ENCODE data around the gene RPS29. TPM values are rescaled to one million over a fixed set of nuclear protein-coding genes. Genes with fewer than 3 reads are reported as not detected.

RPS29 gene
- total and polyA plus RNA-seq, 2 of the 13 experiments (the other 11 are each of a cell fraction or from before 2014, with no cell fraction given): 4,303 to 8,215 TPM

DNA sequence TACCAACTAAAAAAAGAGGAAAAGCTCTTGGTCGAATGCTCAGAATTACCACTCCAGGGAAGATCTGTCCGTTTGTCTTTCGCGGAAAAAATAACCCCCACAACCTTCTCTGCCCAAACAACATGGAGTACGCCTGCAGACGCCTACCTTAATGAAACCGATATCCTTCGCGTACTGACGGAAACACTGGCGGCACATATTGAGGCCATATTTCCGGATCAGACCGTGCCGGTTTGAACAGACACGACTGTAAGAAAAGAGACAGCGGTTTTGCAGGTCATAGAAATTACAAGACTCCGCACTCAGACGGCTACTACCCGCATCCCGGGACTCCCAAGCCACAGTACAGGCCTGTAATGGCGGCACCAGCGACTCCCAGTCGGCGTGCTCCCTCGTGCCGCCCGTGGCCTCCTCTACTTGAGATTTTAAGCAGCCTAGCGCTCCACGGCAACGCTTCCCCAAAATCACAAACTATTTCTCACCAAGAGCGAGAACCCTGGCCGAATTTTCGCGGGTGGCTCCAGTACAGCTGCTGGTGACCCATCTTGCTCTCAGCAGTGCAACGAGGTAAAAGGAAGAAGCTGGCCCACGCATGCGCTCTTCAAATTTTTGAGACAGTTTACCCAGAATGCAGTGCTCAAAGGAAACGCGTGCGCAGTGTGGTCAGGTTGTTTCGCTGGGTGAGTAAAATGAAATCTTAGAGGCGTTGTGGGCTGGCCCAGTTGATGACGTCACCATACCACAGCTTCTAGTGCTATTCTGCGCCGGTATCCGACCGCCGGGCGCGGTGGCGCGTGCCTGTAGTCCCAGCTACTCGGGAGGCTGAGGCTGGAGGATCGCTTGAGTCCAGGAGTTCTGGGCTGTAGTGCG, at the start of gene RPS29 (continued):
- TF ChIP-seq, protein P1, sequence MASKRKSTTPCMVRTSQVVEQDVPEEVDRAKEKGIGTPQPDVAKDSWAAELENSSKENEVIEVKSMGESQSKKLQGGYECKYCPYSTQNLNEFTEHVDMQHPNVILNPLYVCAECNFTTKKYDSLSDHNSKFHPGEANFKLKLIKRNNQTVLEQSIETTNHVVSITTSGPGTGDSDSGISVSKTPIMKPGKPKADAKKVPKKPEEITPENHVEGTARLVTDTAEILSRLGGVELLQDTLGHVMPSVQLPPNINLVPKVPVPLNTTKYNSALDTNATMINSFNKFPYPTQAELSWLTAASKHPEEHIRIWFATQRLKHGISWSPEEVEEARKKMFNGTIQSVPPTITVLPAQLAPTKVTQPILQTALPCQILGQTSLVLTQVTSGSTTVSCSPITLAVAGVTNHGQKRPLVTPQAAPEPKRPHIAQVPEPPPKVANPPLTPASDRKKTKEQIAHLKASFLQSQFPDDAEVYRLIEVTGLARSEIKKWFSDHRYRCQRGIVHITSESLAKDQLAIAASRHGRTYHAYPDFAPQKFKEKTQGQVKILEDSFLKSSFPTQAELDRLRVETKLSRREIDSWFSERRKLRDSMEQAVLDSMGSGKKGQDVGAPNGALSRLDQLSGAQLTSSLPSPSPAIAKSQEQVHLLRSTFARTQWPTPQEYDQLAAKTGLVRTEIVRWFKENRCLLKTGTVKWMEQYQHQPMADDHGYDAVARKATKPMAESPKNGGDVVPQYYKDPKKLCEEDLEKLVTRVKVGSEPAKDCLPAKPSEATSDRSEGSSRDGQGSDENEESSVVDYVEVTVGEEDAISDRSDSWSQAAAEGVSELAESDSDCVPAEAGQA (IDR thresholded peaks at IDR 0.05; ENCODE audit: low read depth): peak; percentile 49
- TF ChIP-seq, protein P1 (CRISPR knock-in tag; IDR thresholded peaks at IDR 0.05; ENCODE audit: borderline replicate concordance): peak; percentile 71
- TF ChIP-seq, protein P2, sequence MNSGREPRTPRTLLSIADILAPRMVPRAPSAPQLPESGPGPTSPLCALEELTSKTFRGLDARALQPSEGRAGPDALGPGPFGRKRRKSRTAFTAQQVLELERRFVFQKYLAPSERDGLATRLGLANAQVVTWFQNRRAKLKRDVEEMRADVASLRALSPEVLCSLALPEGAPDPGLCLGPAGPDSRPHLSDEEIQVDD (CRISPR knock-in tag; IDR thresholded peaks at IDR 0.05; ENCODE audit: borderline replicate concordance): no peak
- peak; percentile 89 to 98 for TF ChIP-seq POLR2A (IDR thresholded peaks at IDR 0.05; ENCODE audit: insufficient read depth in 1 of 2, low read depth in 2 of 2, low read length in 2 of 2)
- TF ChIP-seq, protein P3, sequence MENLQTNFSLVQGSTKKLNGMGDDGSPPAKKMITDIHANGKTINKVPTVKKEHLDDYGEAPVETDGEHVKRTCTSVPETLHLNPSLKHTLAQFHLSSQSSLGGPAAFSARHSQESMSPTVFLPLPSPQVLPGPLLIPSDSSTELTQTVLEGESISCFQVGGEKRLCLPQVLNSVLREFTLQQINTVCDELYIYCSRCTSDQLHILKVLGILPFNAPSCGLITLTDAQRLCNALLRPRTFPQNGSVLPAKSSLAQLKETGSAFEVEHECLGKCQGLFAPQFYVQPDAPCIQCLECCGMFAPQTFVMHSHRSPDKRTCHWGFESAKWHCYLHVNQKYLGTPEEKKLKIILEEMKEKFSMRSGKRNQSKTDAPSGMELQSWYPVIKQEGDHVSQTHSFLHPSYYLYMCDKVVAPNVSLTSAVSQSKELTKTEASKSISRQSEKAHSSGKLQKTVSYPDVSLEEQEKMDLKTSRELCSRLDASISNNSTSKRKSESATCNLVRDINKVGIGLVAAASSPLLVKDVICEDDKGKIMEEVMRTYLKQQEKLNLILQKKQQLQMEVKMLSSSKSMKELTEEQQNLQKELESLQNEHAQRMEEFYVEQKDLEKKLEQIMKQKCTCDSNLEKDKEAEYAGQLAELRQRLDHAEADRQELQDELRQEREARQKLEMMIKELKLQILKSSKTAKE (CRISPR knock-in tag; IDR thresholded peaks at IDR 0.05; ENCODE audit: borderline replicate concordance): no peak
- no peak for TF ChIP-seq SRSF1 (optimal IDR thresholded peaks at IDR 0.05; ENCODE audit: low read depth, low read length)
- TF ChIP-seq RFX3 (CRISPR knock-in tag; IDR thresholded peaks at IDR 0.05): no peak; the same call in 1 of the 2 replicates
- TF ChIP-seq ZZZ3 (CRISPR knock-in tag; IDR thresholded peaks at IDR 0.05; ENCODE audit: borderline replicate concordance): no peak
- no peak for TF ChIP-seq ARNTL (CRISPR knock-in tag; IDR thresholded peaks at IDR 0.05)
- TF ChIP-seq, protein P4, sequence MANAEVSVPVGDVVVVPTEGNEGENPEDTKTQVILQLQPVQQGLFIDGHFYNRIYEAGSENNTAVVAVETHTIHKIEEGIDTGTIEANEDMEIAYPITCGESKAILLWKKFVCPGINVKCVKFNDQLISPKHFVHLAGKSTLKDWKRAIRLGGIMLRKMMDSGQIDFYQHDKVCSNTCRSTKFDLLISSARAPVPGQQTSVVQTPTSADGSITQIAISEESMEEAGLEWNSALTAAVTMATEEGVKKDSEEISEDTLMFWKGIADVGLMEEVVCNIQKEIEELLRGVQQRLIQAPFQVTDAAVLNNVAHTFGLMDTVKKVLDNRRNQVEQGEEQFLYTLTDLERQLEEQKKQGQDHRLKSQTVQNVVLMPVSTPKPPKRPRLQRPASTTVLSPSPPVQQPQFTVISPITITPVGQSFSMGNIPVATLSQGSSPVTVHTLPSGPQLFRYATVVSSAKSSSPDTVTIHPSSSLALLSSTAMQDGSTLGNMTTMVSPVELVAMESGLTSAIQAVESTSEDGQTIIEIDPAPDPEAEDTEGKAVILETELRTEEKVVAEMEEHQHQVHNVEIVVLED (CRISPR knock-in tag; IDR thresholded peaks at IDR 0.05; ENCODE audit: borderline replicate concordance): no peak; the same call in 1 of the 2 replicates
- TF ChIP-seq, protein P5, sequence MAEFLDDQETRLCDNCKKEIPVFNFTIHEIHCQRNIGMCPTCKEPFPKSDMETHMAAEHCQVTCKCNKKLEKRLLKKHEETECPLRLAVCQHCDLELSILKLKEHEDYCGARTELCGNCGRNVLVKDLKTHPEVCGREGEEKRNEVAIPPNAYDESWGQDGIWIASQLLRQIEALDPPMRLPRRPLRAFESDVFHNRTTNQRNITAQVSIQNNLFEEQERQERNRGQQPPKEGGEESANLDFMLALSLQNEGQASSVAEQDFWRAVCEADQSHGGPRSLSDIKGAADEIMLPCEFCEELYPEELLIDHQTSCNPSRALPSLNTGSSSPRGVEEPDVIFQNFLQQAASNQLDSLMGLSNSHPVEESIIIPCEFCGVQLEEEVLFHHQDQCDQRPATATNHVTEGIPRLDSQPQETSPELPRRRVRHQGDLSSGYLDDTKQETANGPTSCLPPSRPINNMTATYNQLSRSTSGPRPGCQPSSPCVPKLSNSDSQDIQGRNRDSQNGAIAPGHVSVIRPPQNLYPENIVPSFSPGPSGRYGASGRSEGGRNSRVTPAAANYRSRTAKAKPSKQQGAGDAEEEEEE (CRISPR knock-in tag; IDR thresholded peaks at IDR 0.05; ENCODE audit: borderline replicate concordance): no peak
- TF ChIP-seq, protein P6, sequence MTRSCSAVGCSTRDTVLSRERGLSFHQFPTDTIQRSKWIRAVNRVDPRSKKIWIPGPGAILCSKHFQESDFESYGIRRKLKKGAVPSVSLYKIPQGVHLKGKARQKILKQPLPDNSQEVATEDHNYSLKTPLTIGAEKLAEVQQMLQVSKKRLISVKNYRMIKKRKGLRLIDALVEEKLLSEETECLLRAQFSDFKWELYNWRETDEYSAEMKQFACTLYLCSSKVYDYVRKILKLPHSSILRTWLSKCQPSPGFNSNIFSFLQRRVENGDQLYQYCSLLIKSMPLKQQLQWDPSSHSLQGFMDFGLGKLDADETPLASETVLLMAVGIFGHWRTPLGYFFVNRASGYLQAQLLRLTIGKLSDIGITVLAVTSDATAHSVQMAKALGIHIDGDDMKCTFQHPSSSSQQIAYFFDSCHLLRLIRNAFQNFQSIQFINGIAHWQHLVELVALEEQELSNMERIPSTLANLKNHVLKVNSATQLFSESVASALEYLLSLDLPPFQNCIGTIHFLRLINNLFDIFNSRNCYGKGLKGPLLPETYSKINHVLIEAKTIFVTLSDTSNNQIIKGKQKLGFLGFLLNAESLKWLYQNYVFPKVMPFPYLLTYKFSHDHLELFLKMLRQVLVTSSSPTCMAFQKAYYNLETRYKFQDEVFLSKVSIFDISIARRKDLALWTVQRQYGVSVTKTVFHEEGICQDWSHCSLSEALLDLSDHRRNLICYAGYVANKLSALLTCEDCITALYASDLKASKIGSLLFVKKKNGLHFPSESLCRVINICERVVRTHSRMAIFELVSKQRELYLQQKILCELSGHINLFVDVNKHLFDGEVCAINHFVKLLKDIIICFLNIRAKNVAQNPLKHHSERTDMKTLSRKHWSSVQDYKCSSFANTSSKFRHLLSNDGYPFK (CRISPR knock-in tag; IDR thresholded peaks at IDR 0.05; ENCODE audit: borderline replicate concordance): peak; percentile 97
